CD4-positive, alpha-beta T cell treated with Interleukin-12 subunit alpha and Interleukin-12 subunit beta, for 1 hour (primary cell): ENCODE measurements around the gene PPP1R12A.

ENCODE experiments used
- DNase-seq: peaks from one replicate; pipeline ENCODE4 v3.0.0-alpha.2; 2020

PPP1R12A gene

GRCh38 chr12:79763766-79764452 lies 171.0 kb downstream of the PPP1R12A start:
- no peak for DNase-seq

GRCh38 chr12:79761341-79761740 lies 173.6 kb downstream of the PPP1R12A start:
- no peak for DNase-seq

- no peak for DNase-seq
Observed at GRCh38 chr12:79747274-79747673, 187.6 kb downstream of the PPP1R12A start.

DNA sequence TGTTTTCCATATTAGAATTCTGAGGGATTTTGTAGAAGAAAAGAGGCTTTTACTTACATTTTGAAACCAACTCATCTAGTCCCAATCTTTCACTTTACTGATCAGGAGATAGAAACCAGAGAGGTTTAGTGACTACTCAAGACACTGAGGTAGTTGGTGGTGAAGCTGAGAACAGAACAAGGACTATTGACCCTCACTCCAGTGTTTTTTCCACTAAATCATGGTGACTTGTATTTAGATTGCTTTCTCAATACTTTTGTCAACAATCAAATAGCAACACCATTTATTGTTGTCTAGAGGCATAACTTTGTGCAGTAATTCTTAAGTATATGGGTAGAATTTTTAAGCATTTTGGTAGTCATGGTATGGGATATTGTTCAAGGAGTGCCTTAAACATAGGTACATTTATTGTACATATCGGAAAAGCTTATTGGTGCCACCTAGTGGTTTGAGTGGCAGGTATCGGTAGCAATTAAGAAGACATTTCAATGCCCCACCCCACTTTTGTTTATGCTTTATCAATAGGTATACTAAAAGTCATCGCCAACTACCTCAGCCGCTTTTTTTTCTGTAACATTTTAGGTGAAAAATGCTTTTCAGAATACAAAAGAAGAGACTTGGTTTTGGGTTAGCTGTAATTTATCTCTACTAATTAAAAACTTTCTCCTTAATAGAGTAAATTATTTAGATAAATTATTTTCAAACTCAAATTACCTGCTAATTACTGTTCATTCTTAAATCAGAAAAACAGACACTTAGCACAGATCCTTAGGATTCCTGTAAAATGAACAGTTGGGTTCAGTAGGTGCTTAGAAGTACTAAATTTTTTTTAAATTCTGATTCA lies 196.8 kb downstream of the PPP1R12A start:
- DNase-seq: peak; percentile 33

DNA sequence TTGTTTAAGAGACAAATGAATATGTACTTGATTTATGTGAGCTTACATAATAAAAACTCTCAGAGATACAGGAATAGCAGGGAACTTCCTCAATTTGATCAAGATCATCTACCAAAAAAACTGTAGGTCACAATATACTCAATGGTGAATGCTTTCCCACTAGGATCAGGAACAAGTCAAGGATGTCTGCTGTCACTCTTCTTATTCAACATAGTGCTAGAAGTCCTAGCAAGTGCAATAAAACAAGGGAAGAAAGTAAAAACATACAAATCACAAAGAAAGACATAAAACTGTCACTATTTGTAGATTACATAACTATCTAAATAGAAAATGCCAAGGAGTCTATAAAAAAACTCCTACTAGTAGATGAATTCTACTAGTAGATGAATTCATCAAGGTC lies 202.3 kb downstream of the PPP1R12A start:
- DNase-seq: no peak

DNA sequence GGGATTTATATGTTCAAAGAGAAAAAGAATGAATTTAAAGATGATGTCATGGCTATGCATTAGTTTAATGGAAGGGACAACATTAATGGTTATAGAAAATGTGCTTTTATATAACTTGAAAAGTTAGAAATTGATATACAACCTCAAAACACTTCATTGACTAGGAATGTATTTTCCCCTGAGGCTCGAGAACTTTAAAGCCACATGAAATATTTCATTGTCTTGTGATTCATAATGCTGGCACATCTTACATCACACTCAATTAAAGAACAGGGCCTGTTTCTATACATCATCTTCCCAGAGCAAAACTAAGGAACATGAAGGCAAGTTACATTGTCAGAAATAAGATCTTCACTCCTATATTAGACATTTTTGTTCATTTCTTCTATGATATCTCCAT lies 208.9 kb downstream of the PPP1R12A start:
- no peak for DNase-seq
